HEK293 (cell line): Measurements from ENCODE around the gene PLCG2.

Experiments
- ATF2 ChIP-seq: fragments of 450-650 bp; formaldehyde crosslinking; IDR thresholded peaks from 2 replicates; pipeline ENCODE4 v1.5.1; 2016; ENCODE audit warnings: missing biosample characterization, missing genetic modification characterization, low read depth
- BCL11A ChIP-seq: fragments of 450-650 bp; formaldehyde crosslinking; IDR thresholded peaks from 2 replicates; pipeline ENCODE4 v1.5.1; 2016; ENCODE audit warnings: low read depth, missing biosample characterization, missing genetic modification characterization
- BCL6B ChIP-seq: fragments of 450-650 bp; formaldehyde crosslinking; IDR thresholded peaks from 2 replicates; pipeline ENCODE4 v1.5.1; 2017; ENCODE audit warnings: missing biosample characterization, missing genetic modification characterization
- MYNN ChIP-seq: fragments of 450-650 bp; formaldehyde crosslinking; IDR thresholded peaks from 2 replicates; pipeline ENCODE4 v1.5.1; 2016; ENCODE audit warnings: missing biosample characterization, missing genetic modification characterization, borderline replicate concordance
- PRDM2 ChIP-seq: fragments of 450-650 bp; formaldehyde crosslinking; IDR thresholded peaks from 2 replicates; pipeline ENCODE4 v1.5.1; 2016; ENCODE audit warnings: missing biosample characterization, missing genetic modification characterization, borderline replicate concordance
- SALL2 ChIP-seq: fragments of 450-650 bp; formaldehyde crosslinking; IDR thresholded peaks from 2 replicates; pipeline ENCODE4 v1.5.0; 2017; ENCODE audit warnings: missing biosample characterization, mild to moderate bottlenecking, missing genetic modification characterization, borderline replicate concordance
- SCRT2 ChIP-seq: fragments of 450-650 bp; formaldehyde crosslinking; IDR thresholded peaks from 2 replicates; pipeline ENCODE4 v1.5.1; 2016; ENCODE audit warnings: missing biosample characterization, missing genetic modification characterization
- ZNF121 ChIP-seq: fragments of 450-650 bp; formaldehyde crosslinking; IDR thresholded peaks from 2 replicates; pipeline ENCODE4 v1.5.1; 2016; ENCODE audit warnings: missing biosample characterization, missing genetic modification characterization
- ZNF132 ChIP-seq: fragments of 450-650 bp; formaldehyde crosslinking; IDR thresholded peaks from 2 replicates; pipeline ENCODE4 v1.5.1; 2017; ENCODE audit warnings: missing biosample characterization, missing genetic modification characterization, borderline replicate concordance
- ZNF248 ChIP-seq: fragments of 450-650 bp; formaldehyde crosslinking; IDR thresholded peaks from 2 replicates; pipeline ENCODE4 v1.5.1; 2017; ENCODE audit warnings: missing biosample characterization, missing genetic modification characterization
- ZNF274 ChIP-seq, 2 experiments: fragments of 200-500 bp in 1 of 2; fragments of 450-650 bp in 1 of 2; sonication (Bioruptor generic) in 1 of 2; formaldehyde crosslinking in 1 of 2; IDR thresholded peaks; 2 replicates each; pipeline versions ENCODE4 v1.5.1 to v1.6.1; 2014 to 2016; ENCODE audit warnings: borderline replicate concordance in 1 of 2, inconsistent platforms in 1 of 2, low read length in 1 of 2, missing biosample characterization in 1 of 2, missing genetic modification characterization in 1 of 2
- ZNF416 ChIP-seq: fragments of 450-650 bp; formaldehyde crosslinking; IDR thresholded peaks from 2 replicates; pipeline ENCODE4 v1.5.1; 2016; ENCODE audit warnings: missing biosample characterization, missing genetic modification characterization
- ZNF76 ChIP-seq: fragments of 450-650 bp; formaldehyde crosslinking; IDR thresholded peaks from 2 replicates; pipeline ENCODE4; 2016; ENCODE audit warnings: low read depth, missing biosample characterization, missing genetic modification characterization, borderline replicate concordance
- TF ChIP-seq, protein P1 (sequence below): fragments of 450-650 bp; formaldehyde crosslinking; IDR thresholded peaks from 2 replicates; pipeline ENCODE4 v1.5.1; 2016; ENCODE audit warnings: missing biosample characterization, missing genetic modification characterization

GRCh38 chr16:81823111-81823510 is 44.0 kb downstream of the PLCG2 start:
- no peak for TF ChIP-seq ZNF416 (tag by site-specific recombination)
- TF ChIP-seq, protein P1, sequence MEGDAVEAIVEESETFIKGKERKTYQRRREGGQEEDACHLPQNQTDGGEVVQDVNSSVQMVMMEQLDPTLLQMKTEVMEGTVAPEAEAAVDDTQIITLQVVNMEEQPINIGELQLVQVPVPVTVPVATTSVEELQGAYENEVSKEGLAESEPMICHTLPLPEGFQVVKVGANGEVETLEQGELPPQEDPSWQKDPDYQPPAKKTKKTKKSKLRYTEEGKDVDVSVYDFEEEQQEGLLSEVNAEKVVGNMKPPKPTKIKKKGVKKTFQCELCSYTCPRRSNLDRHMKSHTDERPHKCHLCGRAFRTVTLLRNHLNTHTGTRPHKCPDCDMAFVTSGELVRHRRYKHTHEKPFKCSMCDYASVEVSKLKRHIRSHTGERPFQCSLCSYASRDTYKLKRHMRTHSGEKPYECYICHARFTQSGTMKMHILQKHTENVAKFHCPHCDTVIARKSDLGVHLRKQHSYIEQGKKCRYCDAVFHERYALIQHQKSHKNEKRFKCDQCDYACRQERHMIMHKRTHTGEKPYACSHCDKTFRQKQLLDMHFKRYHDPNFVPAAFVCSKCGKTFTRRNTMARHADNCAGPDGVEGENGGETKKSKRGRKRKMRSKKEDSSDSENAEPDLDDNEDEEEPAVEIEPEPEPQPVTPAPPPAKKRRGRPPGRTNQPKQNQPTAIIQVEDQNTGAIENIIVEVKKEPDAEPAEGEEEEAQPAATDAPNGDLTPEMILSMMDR (tag by site-specific recombination) = no peak
- no peak for TF ChIP-seq ZNF132 (tag by site-specific recombination)
- no peak for TF ChIP-seq PRDM2
- no peak for TF ChIP-seq BCL6B (tag by site-specific recombination)
- TF ChIP-seq ZNF76 (tag by site-specific recombination) = no peak
- TF ChIP-seq ATF2 (tag by site-specific recombination) = no peak
- no peak for TF ChIP-seq ZNF248 (tag by site-specific recombination)
- no peak for TF ChIP-seq ZNF121 (tag by site-specific recombination)
- no peak for TF ChIP-seq ZNF274 (IDR thresholded peaks at IDR 0.05; ENCODE audit: low read length)
- no peak for TF ChIP-seq ZNF274 (tag by site-specific recombination; IDR thresholded peaks at IDR 0.05; ENCODE audit: borderline replicate concordance)
- TF ChIP-seq SCRT2 = no peak
- no peak for TF ChIP-seq SALL2 (tag by site-specific recombination)
- no peak for TF ChIP-seq MYNN (tag by site-specific recombination)
- no peak for TF ChIP-seq BCL11A (tag by site-specific recombination)
